DMS153 treated with DMSO at 0.1 percent for 48 hours (cell line): ENCODE measurements around the gene MLEC.
"Not testable (repeated sequence)": the region's sequence is repeated elsewhere in the genome, so short reads cannot be mapped to it uniquely, and the experiment has no call there.

Source experiments
- DNase-seq: peaks from one replicate; lab custom pipeline; 2025; ENCODE audit not compliant: unreplicated experiment; lab: John Stamatoyannopoulos, UW

Gene MLEC

GRCh38 chr12:120720234-120720986 lies 33.5 kb downstream of the MLEC start:
- no peak for DNase-seq

DNA sequence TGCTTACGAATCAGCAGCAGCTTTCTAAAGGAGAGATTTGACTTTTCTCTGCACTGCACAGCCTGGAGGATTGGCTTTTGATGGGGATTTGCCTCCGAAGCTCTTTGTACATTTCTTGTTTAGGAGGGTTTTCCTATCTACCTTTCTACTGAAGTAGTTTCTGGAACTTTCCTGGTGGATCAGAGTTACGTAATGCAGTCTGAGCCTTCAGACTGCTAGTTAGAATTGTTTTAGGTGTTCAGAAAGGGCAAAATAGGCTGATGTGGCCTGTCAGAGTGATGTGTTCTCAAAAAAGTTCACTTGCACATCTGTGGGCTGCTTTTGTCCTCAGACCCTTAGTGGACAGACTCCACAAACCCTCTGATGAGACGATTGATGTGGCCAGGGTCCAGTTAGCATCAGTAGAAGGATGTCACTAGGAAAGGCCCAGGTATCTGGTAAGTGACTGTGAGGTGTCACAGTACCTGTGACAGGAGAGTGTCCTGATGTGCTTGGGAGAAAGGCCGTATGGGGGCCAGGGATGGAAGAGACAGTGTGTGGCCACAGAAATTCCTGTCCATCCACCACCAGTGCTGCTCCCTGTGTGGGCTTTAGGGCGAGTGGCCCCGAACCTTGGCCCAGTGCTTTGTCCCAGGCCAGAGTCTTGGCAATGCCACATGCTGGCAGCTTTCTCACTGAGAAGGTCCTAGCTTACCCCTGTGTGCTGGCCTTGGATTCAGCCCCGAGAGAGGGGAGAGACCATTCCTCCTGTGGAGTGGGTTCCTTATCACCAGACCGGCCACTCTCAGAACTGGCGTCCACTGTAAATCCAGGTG lies 34.2 kb downstream of the MLEC start:
- DNase-seq: no peak

DNA sequence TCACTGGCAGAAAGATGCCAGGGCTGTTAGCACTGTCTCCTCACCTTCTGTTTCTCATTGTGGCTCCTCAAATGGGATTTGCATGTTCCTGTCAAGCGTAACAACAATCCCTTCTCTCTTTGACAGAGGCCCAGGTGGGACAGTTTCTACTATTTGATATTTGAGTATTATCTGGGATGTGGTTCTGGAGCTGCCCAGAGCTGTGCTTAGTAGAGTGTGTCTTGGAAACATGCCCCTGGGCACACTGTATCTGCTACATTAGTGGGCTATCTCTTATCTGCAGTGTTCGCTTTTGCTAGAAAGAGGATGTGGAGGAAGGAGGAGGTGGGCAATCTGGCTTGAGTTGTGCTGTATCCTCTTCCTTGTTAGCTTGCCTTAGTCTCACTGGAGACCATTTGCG lies 34.9 kb downstream of the MLEC start:
- no peak for DNase-seq

- no peak for DNase-seq
Measured at GRCh38 chr12:120722784-120723183, 35.8 kb downstream of the MLEC start.

DNA sequence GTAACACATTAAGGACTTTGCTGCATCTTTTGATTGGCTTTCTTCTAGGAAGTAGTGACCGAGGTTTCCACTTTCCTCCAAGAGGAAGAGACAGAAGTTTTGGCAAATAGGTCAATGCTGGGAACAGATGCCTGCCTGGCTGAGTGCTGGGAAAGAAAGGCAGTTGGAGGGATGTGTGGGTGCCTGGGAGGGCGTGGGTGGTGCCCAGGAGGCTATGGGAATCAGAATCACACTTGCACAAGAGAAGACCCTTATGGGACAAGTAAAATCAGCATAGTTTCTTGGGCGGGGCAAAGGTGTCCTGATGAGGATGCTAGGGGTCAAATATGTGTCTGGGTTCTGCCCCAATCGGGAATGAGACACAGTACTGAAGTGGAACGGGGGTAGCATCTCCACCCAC lies 37.8 kb downstream of the MLEC start:
- DNase-seq: no peak

DNA sequence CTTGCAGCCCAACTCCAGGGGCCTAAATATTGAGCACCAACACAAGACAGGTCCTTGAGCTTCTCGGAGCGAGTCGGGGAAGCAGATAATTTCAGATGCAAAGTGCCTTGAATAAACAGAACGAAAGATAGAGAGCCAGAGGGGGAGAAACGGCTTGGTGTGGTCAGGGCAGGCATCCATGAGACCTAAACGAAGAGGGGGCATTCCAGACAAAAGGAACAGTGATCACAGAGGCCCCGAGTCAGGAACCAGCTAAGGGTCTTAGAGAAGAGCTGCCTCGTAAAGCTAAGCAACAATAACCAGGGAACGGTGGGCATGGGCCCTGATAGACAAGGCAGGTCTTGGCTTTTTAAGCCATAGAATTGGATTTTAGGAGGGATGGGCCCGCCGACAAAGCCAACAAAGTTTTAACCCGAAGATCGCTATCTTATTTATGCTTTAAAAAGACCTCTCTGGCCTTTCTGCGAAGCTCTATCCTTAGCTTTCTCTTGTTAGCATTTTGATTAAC lies 38.3 kb downstream of the MLEC start:
- peak; percentile 38 for DNase-seq

DNA sequence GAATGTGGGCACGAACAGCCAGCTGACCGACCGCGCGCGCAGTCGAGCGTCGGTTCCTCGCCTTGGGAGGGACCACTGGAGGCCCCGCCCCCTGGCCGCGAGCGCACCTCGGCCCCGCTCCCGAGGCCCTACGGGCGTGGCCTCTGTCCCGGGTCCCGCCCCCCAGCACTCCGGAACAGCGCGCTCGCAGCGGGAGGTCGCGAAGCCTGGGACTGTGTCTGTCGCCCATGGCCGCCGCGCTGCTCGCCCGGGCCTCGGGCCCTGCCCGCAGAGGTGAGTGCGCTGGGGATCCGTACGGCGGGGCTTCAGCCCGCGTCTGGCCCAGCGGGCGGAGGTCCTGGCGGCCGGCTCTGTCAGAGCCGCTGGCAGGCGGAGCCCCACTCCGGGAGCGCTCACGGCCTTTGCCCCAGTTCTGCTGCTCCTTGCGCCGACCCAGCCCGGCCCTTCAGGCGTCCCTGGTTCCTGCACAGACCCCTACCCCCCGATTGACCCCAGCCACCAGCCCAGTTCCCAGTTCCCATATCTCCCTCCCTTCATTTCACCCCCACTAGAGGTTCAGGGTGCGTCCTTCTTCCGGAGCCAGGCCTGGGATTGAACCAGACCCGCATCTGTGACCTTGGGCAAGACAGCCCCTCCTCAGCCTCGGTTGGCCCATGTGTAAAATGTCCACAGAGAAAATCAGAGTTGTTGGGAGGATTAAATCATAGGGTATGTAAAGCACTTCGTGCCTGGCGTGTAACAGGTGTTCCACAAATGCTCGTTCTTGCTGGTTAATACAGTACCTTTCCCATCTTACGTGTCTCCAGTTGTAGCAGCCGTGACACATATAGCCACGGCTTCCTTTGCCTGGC lies 38.9 kb downstream of the MLEC start, which contains the start of gene ACADS:
Gene ACADS (plus strand): TSS at position 168 of the 851 bp plus-strand sequence. CDS start 60 bp downstream, at position 228.
- peak; percentile 75 for DNase-seq

GRCh38 chr12:120726510-120726793 lies 39.5 kb downstream of the MLEC start:
- DNase-seq: no peak

- DNase-seq: no peak
Measured at GRCh38 chr12:120726961-120727360, 40.0 kb downstream of the MLEC start.

GRCh38 chr12:120732198-120732597 lies 45.2 kb downstream of the MLEC start:
- DNase-seq: not testable (repeated sequence)

- no peak for DNase-seq
Measured at GRCh38 chr12:120733574-120733973, 46.6 kb downstream of the MLEC start.

DNA sequence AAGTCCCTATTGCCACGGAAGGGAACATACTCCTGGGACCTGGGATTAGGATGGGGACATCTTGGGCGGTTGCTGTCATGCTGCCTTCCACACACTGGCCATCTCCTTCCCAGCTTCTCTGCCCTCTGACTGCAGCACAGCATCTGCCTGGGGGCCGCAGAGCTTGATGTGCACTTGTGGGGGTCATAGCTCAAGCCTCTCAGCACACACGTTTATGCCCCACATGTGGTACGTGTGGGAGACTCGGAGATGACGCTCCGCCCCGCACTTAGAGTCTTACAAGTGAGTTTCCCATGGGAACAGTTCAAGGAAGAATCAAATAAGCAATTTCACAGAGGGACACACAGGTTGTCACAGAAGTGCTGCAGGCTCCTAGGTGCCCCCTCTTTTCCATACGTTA lies 47.3 kb downstream of the MLEC start:
- DNase-seq: no peak

DNA sequence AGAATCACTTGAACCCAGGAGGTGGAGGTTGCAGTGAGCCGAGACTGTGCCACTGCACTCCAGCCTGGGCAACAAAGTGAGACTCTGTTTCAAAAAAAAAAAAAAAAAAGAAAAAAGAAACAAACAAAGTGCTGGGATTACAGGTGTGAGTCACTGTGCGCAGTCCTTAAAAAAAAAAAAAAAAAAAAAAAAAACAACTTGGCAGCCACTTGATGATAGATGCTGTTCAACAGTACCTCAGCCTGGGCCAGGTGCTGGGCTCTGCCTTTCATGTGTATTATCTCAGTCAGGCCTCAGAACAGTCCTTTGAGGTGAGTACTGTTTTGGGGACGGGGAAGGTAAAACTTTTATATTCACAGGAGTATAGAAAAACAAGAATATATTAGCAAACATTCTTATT lies 48.2 kb downstream of the MLEC start:
- no peak for DNase-seq

DNA sequence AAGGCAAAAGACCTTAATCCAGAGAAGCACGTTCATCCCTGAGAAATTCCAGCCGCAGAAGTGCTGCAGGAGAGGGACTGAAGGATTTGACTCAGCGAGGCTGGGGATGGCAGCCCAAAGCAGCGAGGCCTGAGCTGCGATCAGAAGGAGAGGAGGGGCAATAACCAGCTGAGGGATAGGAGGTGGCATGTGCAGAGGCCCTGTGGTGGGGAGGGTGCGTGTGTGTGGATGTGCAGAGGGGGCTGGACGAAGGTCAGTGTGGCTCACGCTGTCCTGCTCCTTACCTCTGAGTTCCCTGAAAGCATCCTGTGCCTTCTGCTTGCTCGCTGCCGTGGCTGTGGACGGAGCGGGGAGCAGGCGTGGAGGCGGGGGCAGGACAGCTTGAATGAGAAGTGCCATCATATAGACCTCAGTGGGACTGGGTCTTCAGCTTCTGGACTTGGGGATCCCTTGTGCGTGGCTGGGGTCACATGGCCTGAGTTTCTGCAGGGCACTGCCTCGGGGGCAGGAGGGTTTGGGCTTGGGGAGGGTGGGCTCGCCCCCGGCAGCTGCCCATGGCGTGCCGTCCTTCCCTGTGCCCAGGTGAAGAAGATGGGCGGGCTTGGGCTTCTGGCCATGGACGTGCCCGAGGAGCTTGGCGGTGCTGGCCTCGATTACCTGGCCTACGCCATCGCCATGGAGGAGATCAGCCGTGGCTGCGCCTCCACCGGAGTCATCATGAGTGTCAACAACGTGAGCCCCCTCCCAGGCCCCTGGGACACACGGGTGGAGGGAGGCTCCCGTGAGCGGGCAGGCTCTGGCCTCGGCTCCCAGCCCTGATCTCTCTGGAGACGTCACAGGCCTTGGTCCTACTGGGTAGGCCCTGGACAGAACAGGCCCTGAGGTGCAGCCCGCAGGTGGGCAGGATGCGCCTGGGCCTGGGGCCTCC lies 49.7 kb downstream of the MLEC start:
- DNase-seq: no peak

- DNase-seq: no peak
Measured at GRCh38 chr12:120737557-120738251, 50.8 kb downstream of the MLEC start.

- DNase-seq: no peak
Measured at GRCh38 chr12:120738252-120739030, 51.5 kb downstream of the MLEC start.

DNA sequence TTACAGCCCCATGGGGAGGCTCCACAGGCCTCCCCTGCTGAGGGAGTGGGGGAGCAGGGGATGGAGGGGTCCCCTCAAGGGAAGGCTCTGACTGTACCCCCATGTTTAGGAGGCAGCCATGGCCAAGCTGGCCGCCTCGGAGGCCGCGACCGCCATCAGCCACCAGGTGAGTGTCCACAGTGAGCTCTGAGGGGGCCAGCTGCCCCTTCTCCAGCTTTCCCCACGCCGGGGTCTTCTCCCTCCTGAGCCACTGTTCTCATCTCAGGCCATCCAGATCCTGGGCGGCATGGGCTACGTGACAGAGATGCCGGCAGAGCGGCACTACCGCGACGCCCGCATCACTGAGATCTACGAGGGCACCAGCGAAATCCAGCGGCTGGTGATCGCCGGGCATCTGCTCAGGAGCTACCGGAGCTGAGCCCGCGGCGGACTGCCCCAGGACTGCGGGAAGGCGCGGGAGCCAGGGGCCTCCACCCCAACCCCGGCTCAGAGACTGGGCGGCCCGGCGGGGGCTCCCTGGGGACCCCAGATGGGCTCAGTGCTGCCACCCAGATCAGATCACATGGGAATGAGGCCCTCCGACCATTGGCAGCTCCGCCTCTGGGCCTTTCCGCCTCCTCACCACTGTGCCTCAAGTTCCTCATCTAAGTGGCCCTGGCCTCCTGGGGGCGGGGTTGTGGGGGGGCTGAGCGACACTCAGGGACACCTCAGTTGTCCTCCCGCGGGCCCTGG lies 52.2 kb downstream of the MLEC start:
- DNase-seq: no peak
